Uterus (tissue), 4 donors: ENCODE results near the gene C1orf52. TPM values are rescaled to one million over a fixed set of nuclear protein-coding genes. Genes with fewer than 3 reads are reported as not detected.

ENCODE experiments used
- DNase-seq, 2 donors: peaks; one replicate each; pipeline ENCODE4 v3.0.0-alpha.2; 2019 to 2020
- H3K27ac ChIP-seq, 2 donors: fragments of 200-600 bp; sonication (generic); 1 replicate in 1 of 2; 2 replicates in 1 of 2; pipeline ENCODE4 v1.5.1; 2016 to 2018
- H3K27me3 ChIP-seq, 2 donors: fragments of 200-600 bp; sonication (generic); one replicate each; pipeline ENCODE4 v1.5.1; 2018 to 2019; ENCODE audit warnings: control low read depth in 1 of 2
- H3K36me3 ChIP-seq, 2 donors: fragments of 200-600 bp; sonication (generic); one replicate each; pipeline ENCODE4 v1.5.1; 2019; ENCODE audit warnings: control low read depth in 1 of 2
- H3K4me1 ChIP-seq, 2 donors: fragments of 200-600 bp; sonication (generic); one replicate each; pipeline ENCODE4 v1.5.1; 2018 to 2019; ENCODE audit warnings: control low read depth in 1 of 2
- H3K4me3 ChIP-seq, 2 donors: fragments of 200-600 bp; sonication (generic); 1 replicate in 1 of 2; 2 replicates in 1 of 2; pipeline ENCODE4 v1.5.1; 2018 to 2019; ENCODE audit warnings: mild to moderate bottlenecking in 1 of 2
- H3K9me3 ChIP-seq, 2 donors: fragments of 200-600 bp; sonication (generic); one replicate each; pipeline ENCODE4 v1.5.1; 2019; ENCODE audit warnings: control low read depth in 1 of 2
- POLR2A ChIP-seq, 2 donors: fragments of 450-650 bp; IDR thresholded peaks; one replicate each; pipeline ENCODE4 v1.6.1; 2016; ENCODE audit warnings: antibody characterized with exemption in 2 of 2, mild to moderate bottlenecking in 1 of 2, moderate library complexity in 1 of 2
- intact Hi-C: fragments of 100-400 bp; cut with DNase I; formaldehyde crosslinking; loops from one replicate; pipeline ENCODE4 v1.15.1; 2023; ENCODE audit warnings: low total_unique reads
- total RNA-seq, 4 donors: library from RNA; depleted of rRNA in 3 of 4; stranded (reverse); fragments of >200 nt in 3 of 4; gene quantifications; one replicate each; pipeline versions ENCODE4 v1.1.0 to v1.2.4, GENCODE V29; 2014 to 2023
- TF ChIP-seq, protein P1 (sequence below), 4 experiments: fragments of 200-600 bp in 2 of 4; fragments of 450-650 bp in 2 of 4; sonication (generic) in 2 of 4; IDR thresholded peaks; one replicate each; pipeline ENCODE4 v1.5.1; 2016 to 2019; ENCODE audit warnings: antibody characterized with exemption in 4 of 4, mild to moderate bottlenecking in 2 of 4, moderate library complexity in 1 of 4
- donor health status: DM: yes; HTN: yes; CAD: no.

The C1orf52 gene
- total RNA-seq, 4 donors from 2014 or later = 22.3 to 47.6 (median 28.8) TPM

DNA sequence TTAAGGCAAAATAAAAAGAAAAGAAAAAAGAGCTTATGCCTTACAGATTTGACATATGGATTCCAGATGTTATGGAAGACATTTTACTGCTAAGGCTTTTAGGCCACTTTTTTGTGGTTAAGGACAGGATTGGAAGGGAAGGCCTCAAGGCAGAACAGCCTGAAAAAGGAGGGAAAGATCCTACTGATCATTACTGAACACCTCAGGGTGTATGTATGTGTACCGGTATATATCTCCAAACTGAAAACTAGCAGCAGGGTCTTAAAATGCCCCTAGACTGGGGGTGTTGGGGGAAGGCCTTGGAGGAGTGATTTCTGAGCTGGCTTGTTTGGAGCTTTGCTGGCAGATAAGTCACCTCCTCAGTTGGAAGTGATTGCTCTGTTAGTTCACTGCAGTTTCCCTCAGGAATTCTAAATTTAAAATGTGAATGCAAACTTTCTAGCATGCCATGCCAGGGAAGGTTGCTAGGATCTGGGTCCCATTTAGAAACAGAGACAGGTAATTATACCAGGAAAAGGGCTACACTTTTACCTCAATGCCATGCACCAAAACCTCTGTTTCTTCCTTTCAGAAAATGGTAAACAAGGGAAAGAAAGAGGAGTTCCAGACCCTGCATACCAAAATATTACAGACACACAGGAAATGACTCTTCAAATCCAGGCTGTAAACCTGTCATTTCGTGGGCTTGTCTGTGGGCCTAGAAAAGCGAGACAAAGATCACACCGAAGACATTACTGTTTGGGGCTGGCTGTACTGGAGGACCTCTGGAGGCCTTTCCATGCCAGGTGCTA is 15.0 kb downstream of the C1orf52 start:
- H3K4me3 ChIP-seq = no peak overlapping the region
- H3K27me3 ChIP-seq = no peaks in the 10 kb centered on the region
- no peak for TF ChIP-seq POLR2A (IDR thresholded peaks at IDR 0.05)
- TF ChIP-seq, protein P1, sequence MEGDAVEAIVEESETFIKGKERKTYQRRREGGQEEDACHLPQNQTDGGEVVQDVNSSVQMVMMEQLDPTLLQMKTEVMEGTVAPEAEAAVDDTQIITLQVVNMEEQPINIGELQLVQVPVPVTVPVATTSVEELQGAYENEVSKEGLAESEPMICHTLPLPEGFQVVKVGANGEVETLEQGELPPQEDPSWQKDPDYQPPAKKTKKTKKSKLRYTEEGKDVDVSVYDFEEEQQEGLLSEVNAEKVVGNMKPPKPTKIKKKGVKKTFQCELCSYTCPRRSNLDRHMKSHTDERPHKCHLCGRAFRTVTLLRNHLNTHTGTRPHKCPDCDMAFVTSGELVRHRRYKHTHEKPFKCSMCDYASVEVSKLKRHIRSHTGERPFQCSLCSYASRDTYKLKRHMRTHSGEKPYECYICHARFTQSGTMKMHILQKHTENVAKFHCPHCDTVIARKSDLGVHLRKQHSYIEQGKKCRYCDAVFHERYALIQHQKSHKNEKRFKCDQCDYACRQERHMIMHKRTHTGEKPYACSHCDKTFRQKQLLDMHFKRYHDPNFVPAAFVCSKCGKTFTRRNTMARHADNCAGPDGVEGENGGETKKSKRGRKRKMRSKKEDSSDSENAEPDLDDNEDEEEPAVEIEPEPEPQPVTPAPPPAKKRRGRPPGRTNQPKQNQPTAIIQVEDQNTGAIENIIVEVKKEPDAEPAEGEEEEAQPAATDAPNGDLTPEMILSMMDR (IDR thresholded peaks at IDR 0.05) = no peak
- no peaks in the 10 kb centered on the region for H3K36me3 ChIP-seq
- intact Hi-C loops = no loop called here
- peak overlapping the region; percentile 28 to 58 for H3K27ac ChIP-seq
- no peaks in the 10 kb centered on the region for H3K9me3 ChIP-seq
- peak in 1 of 2 donors; percentile 44 for DNase-seq
- peaks cover 0 to 11% of the 10 kb centered on the region in 2 donors for H3K4me1 ChIP-seq

DNA sequence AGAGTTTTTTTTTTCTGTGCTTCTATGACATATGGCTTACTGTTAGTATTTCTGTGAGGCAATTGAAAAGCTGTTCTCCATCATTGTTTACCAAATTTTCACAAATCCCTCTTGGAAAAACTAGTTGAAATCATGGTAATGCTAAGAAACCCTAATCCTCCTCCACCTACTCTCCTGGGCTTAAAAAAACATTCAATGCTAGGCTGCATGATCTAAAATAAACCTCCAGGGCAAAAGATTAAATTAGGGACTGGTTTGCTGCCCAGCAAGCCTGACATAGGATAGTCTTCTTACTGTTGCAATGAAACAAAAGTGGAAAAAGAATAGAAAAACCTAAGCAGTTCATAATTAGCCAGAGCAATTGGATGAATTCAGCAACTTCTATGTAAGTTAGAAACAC is 16.1 kb downstream of the C1orf52 start:
- DNase-seq = no peak
- no peaks in the 10 kb centered on the region for H3K9me3 ChIP-seq
- intact Hi-C loops = no loop called here
- H3K4me3 ChIP-seq = no peak overlapping the region
- no peaks in the 10 kb centered on the region for H3K36me3 ChIP-seq
- H3K27me3 ChIP-seq = no peaks in the 10 kb centered on the region
- H3K27ac ChIP-seq = peak overlapping the region in 1 of 2 donors; percentile 58
- H3K4me1 ChIP-seq = peaks cover 0 to 11% of the 10 kb centered on the region in 2 donors
- TF ChIP-seq POLR2A (IDR thresholded peaks at IDR 0.05) = no peak
- TF ChIP-seq, protein P1 (IDR thresholded peaks at IDR 0.05) = no peak

DNA sequence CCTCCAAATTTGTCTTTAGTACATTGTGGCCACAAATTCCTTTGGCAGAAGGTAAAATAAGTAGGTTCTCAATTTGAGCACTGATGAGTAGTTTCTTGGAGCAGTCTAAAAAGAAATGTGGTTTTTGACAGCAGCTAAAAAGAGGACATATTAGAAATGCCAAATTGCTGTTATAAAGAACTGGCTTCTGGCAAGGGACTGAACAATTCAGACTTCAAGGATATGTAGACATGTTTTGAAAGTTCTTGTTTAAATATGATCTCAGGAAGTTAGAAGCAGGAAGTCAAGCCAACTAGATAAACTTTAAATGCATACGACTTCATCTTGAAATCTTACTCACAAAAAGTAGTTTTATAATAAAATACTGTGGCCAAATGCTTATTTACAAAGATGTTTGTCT is 18.8 kb downstream of the C1orf52 start:
- no peak for DNase-seq
- no peaks in the 10 kb centered on the region for H3K27me3 ChIP-seq
- no peaks in the 10 kb centered on the region for H3K9me3 ChIP-seq
- no peak overlapping the region for H3K4me3 ChIP-seq
- intact Hi-C loops = no loop called here
- H3K27ac ChIP-seq = peak overlapping the region; percentile 40 to 53
- H3K4me1 ChIP-seq = peaks cover 0 to 11% of the 10 kb centered on the region in 2 donors
- TF ChIP-seq, protein P1 (IDR thresholded peaks at IDR 0.05) = no peak
- TF ChIP-seq POLR2A (IDR thresholded peaks at IDR 0.05) = no peak
- H3K36me3 ChIP-seq = no peaks in the 10 kb centered on the region

DNA sequence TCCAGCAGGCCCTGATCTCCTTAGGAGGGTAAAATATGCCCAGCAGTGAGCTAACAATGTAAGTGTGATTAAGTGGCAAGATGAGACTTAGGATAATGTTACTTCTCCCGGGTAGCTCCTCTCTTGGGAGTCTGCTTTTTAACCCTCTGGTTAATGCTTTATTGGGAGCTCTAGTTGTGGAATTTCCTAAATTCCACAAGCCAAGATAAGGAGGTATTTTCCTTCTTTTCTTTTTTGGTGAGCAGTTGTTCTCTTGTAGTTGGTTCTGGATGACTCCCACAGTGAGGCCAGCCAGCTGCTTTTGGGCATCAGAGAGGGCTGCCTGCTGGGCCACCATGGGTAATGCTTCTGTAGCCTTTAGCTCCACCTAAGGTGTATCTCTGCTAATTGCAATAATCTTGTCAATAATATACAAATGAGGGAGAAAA is 19.3 kb downstream of the C1orf52 start:
- no peaks in the 10 kb centered on the region for H3K27me3 ChIP-seq
- TF ChIP-seq, protein P1 (IDR thresholded peaks at IDR 0.05) = no peak
- no peak for TF ChIP-seq POLR2A (IDR thresholded peaks at IDR 0.05)
- DNase-seq = no peak
- intact Hi-C loops = no loop called here
- H3K4me1 ChIP-seq = peaks cover 0 to 11% of the 10 kb centered on the region in 2 donors
- no peaks in the 10 kb centered on the region for H3K9me3 ChIP-seq
- H3K27ac ChIP-seq = peak overlapping the region; percentile 40 to 53
- no peak overlapping the region for H3K4me3 ChIP-seq
- H3K36me3 ChIP-seq = no peaks in the 10 kb centered on the region

DNA sequence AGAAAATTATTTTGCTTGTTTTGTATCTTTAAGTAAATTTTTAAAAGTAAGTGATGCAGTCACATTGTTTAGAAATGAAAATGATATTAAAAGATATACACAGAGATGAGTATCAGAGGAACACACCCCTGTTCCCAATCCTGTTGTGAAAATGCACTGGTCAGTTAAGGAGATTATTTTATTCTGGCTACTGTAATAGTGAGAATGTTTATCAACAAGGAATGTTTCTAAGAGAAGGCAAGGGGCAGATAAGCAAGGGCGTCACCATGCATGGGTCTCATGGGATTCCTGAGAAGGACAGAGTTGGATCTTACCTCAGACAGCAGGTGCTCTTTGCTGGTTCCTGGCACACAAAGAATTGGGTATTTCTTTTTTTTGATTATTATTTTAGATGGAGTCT is 21.8 kb downstream of the C1orf52 start:
- H3K9me3 ChIP-seq = no peaks in the 10 kb centered on the region
- no peak overlapping the region for H3K4me3 ChIP-seq
- no peak for DNase-seq
- intact Hi-C loops = no loop called here
- H3K27ac ChIP-seq = no peak overlapping the region
- TF ChIP-seq, protein P1 (IDR thresholded peaks at IDR 0.05) = no peak
- no peak for TF ChIP-seq POLR2A (IDR thresholded peaks at IDR 0.05)
- H3K27me3 ChIP-seq = no peaks in the 10 kb centered on the region
- no peaks in the 10 kb centered on the region for H3K4me1 ChIP-seq
- no peaks in the 10 kb centered on the region for H3K36me3 ChIP-seq
